HL-60 (cell line): ENCODE data around the gene DNAH10.

Experiments used
- DNase-seq, 2 experiments: peaks; one replicate each; pipeline ENCODE4 v3.0.0-alpha.2; 2010 to 2020; ENCODE audit warnings: low read depth in 1 of 2, low spot score in 1 of 2
- H3K27ac ChIP-seq: fragments of 250-450 bp; sonication (Bioruptor Pico); replicated peaks from 2 replicates; pipeline ENCODE4 v1.5.1; 2020; ENCODE audit warnings: mild to moderate bottlenecking, moderate library complexity
- H3K27me3 ChIP-seq: fragments of 250-450 bp; sonication (Bioruptor Pico); 2 replicates; pipeline ENCODE4 v1.5.1; 2021; ENCODE audit warnings: mild to moderate bottlenecking, moderate library complexity; ENCODE audit not compliant: insufficient read depth, poor library complexity, severe bottlenecking
- H3K4me3 ChIP-seq: replicated peaks from 2 replicates; pipeline ENCODE4 v1.5.1; 2011; ENCODE audit warnings: mild to moderate bottlenecking, control low read depth, low read length; ENCODE audit not compliant: insufficient read depth
- CTCF ChIP-seq: IDR thresholded peaks from one replicate; pipeline ENCODE4 v1.5.1; 2011; ENCODE audit warnings: low read length, control low read depth, inconsistent platforms; ENCODE audit not compliant: insufficient read depth
- GABPA ChIP-seq: IDR thresholded peaks from 2 replicates; pipeline ENCODE4 v1.6.1; 2012; ENCODE audit warnings: low read depth
- POLR2AphosphoS5 ChIP-seq: IDR thresholded peaks from 2 replicates; pipeline ENCODE4 v1.6.1; 2012; ENCODE audit warnings: low read depth
- REST ChIP-seq: IDR thresholded peaks from 2 replicates; pipeline ENCODE4 v1.6.1; 2012; ENCODE audit warnings: low read depth; ENCODE audit not compliant: insufficient replicate concordance
- SPI1 ChIP-seq: IDR thresholded peaks from 2 replicates; pipeline ENCODE4 v1.6.1; 2012; ENCODE audit warnings: low read depth, mild to moderate bottlenecking, borderline replicate concordance

Gene DNAH10

GRCh38 chr12:123962513-123962912 is 200.4 kb downstream of the DNAH10 start:
- H3K27ac ChIP-seq = no peak overlapping the region
- no peak overlapping the region for H3K4me3 ChIP-seq
- no peak for DNase-seq
- no peaks in the 10 kb centered on the region for H3K27me3 ChIP-seq
- TF ChIP-seq CTCF (no peak), SPI1 (no peak), POLR2AphosphoS5 (no peak)

GRCh38 chr12:123963821-123964220 is 201.7 kb downstream of the DNAH10 start:
- Histone ChIP-seq H3K27ac (no peak overlapping the region), H3K27me3 (no peaks in the 10 kb centered on the region), H3K4me3 (no peak overlapping the region)
- TF ChIP-seq CTCF (no peak), SPI1 (no peak), REST (no peak), GABPA (no peak)
- DNase-seq = no peak

GRCh38 chr12:123965382-123965781 is 203.3 kb downstream of the DNAH10 start:
- TF ChIP-seq CTCF = no peak
- TF ChIP-seq POLR2AphosphoS5 = no peak
- TF ChIP-seq GABPA = no peak
- no peak for TF ChIP-seq SPI1
- TF ChIP-seq REST = no peak
- no peak for DNase-seq
- Histone ChIP-seq H3K27me3 (no peaks in the 10 kb centered on the region), H3K4me3 (no peak overlapping the region), H3K27ac (no peak overlapping the region)

- no peaks in the 10 kb centered on the region for H3K27me3 ChIP-seq
- TF ChIP-seq SPI1 = no peak
- no peak for TF ChIP-seq GABPA
- TF ChIP-seq POLR2AphosphoS5 = no peak
- TF ChIP-seq CTCF = no peak
- no peak for TF ChIP-seq REST
- no peak for DNase-seq
- no peak overlapping the region for H3K4me3 ChIP-seq
- H3K27ac ChIP-seq = no peak overlapping the region
These were observed 204.5 kb downstream of the DNAH10 start for GRCh38 chr12:123966596-123966995.
